Esophagus muscularis mucosa (tissue), 4 donors: Measurements from ENCODE around the gene KIZ. TPM values are rescaled to one million over a fixed set of nuclear protein-coding genes. Genes with fewer than 3 reads are reported as not detected.
A peak's percentile ranks its signal among the peaks of the same experiment; 100 is the strongest.

Experiments
- DNase-seq: peaks from one replicate; pipeline ENCODE4 v3.0.0-alpha.2; 2017; ENCODE audit errors: extremely low spot score
- H3K27ac ChIP-seq, 4 donors: fragments of 200-600 bp; sonication (generic); replicated peaks in 1 of 4; 1 replicate in 3 of 4; 2 replicates in 1 of 4; pipeline ENCODE4 v1.5.1; 2016 to 2019; ENCODE audit warnings: mild to moderate bottlenecking in 1 of 4
- H3K27me3 ChIP-seq, 4 donors: fragments of 200-600 bp; sonication (generic); one replicate each; pipeline versions ENCODE4 v1.5.1 to v1.6.0; 2016 to 2019
- H3K36me3 ChIP-seq, 4 donors: fragments of 200-600 bp; sonication (generic); one replicate each; pipeline ENCODE4 v1.5.1; 2016 to 2019
- H3K4me1 ChIP-seq, 4 donors: fragments of 200-600 bp; sonication (generic); one replicate each; pipeline ENCODE4 v1.5.1; 2016 to 2019
- H3K4me3 ChIP-seq, 4 donors: fragments of 200-600 bp; sonication (generic); 1 replicate in 2 of 4; 2 replicates in 2 of 4; pipeline ENCODE4 v1.5.1; 2016 to 2019; ENCODE audit warnings: mild to moderate bottlenecking in 4 of 4, moderate library complexity in 1 of 4
- H3K9me3 ChIP-seq, 4 donors: fragments of 200-600 bp; sonication (generic); 1 replicate in 3 of 4; 2 replicates in 1 of 4; pipeline ENCODE4 v1.5.1; 2016 to 2019
- CTCF ChIP-seq, 3 experiments: fragments of 200-600 bp in 2 of 3; fragments of 450-650 bp in 1 of 3; sonication (generic) in 2 of 3; IDR thresholded peaks; one replicate each; pipeline ENCODE4 v1.5.1; 2017 to 2019; ENCODE audit warnings: antibody characterized with exemption in 3 of 3, mild to moderate bottlenecking in 2 of 3, moderate library complexity in 1 of 3
- EP300 ChIP-seq: sonication (generic); formaldehyde crosslinking; IDR thresholded peaks from one replicate; pipeline ENCODE4 v1.6.1; 2017; ENCODE audit warnings: antibody characterized with exemption
- POLR2A ChIP-seq: fragments of 450-650 bp; IDR thresholded peaks from one replicate; pipeline ENCODE4 v1.6.1; 2017; ENCODE audit warnings: antibody characterized with exemption, moderate library complexity, mild to moderate bottlenecking, low read depth
- POLR2AphosphoS5 ChIP-seq, 2 donors: sonication (generic); formaldehyde crosslinking; IDR thresholded peaks; one replicate each; pipeline ENCODE4 v1.6.1; 2017; ENCODE audit warnings: antibody characterized with exemption in 2 of 2
- WGBS: methylation state at CpG from one replicate; pipeline ENCODE4 v1.1.5; 2018; 5-methylcytosine and 5-hydroxymethylcytosine counted together
- intact Hi-C: fragments of 100-400 bp; cut with DNase I; formaldehyde crosslinking; loops from one replicate; pipeline ENCODE4 v1.15.1; 2023
- total RNA-seq, 4 donors: library from RNA; depleted of rRNA; stranded (reverse); fragments of >200 nt; gene quantifications; one replicate each; pipeline versions ENCODE4 v1.1.0 to v1.2.1, GENCODE V29; 2016

Gene KIZ
- total RNA-seq, 4 donors from 2014 or later = 17.2 to 32.0 (median 25.6) TPM

GRCh38 chr20:21092806-21093205 lies 33.1 kb upstream of the KIZ start:
- H3K4me1 ChIP-seq = no peaks in the 10 kb centered on the region
- no peak overlapping the region for H3K27ac ChIP-seq
- H3K9me3 ChIP-seq = no peaks in the 10 kb centered on the region
- no peaks in the 10 kb centered on the region for H3K36me3 ChIP-seq
- no peak overlapping the region for H3K4me3 ChIP-seq
- H3K27me3 ChIP-seq = peaks cover 0 to 77% (median 12%) of the 10 kb centered on the region in 4 donors
- intact Hi-C loops = no loop called here
- TF ChIP-seq CTCF (IDR thresholded peaks at IDR 0.05) = no peak
- TF ChIP-seq POLR2AphosphoS5 (IDR thresholded peaks at IDR 0.05) = no peak
- no peak for TF ChIP-seq POLR2A
- TF ChIP-seq EP300 = no peak
- 70% methylated on average over 3 of the region's 3 CpGs for WGBS
- DNase-seq = peak; percentile 64

- no peaks in the 10 kb centered on the region for H3K9me3 ChIP-seq
- intact Hi-C loops = no loop called here
- H3K36me3 ChIP-seq = no peaks in the 10 kb centered on the region
- no peak overlapping the region for H3K4me3 ChIP-seq
- no peak overlapping the region for H3K27ac ChIP-seq
- DNase-seq = peak; percentile 86
- no peak for TF ChIP-seq POLR2AphosphoS5 (IDR thresholded peaks at IDR 0.05)
- no peak for TF ChIP-seq POLR2A
- no peak for TF ChIP-seq CTCF (IDR thresholded peaks at IDR 0.05)
- TF ChIP-seq EP300 = no peak
- peaks cover 0 to 88% (median 36%) of the 10 kb centered on the region in 4 donors for H3K27me3 ChIP-seq
- WGBS = 43% methylated on average over 10 of the region's 10 CpGs
- peaks cover 16 to 22% (median 19%) of the 10 kb centered on the region in 4 donors for H3K4me1 ChIP-seq
Observed at GRCh38 chr20:21096321-21097043, 29.4 kb upstream of the KIZ start.

- Histone ChIP-seq H3K36me3 (no peaks in the 10 kb centered on the region), H3K4me3 (peak overlapping the region; percentile 44 to 61 (median 46)), H3K27me3 (peaks cover 0 to 90% (median 66%) of the 10 kb centered on the region in 4 donors), H3K27ac (no peak overlapping the region), H3K4me1 (peaks cover 33 to 46% (median 43%) of the 10 kb centered on the region in 4 donors), H3K9me3 (no peaks in the 10 kb centered on the region)
- DNase-seq = peak; percentile 83
- intact Hi-C loops = no loop called here
- 6% methylated on average over 40 of the region's 46 CpGs for WGBS
- TF ChIP-seq POLR2AphosphoS5 (IDR thresholded peaks at IDR 0.05) = no peak
- TF ChIP-seq CTCF (IDR thresholded peaks at IDR 0.05) = no peak
Observed at GRCh38 chr20:21099751-21100577, 25.9 kb upstream of the KIZ start.

GRCh38 chr20:21100578-21101452 lies 25.1 kb upstream of the KIZ start:
- TF ChIP-seq EP300 (no peak), POLR2A (no peak), CTCF (IDR thresholded peaks at IDR 0.05) (no peak), POLR2AphosphoS5 (IDR thresholded peaks at IDR 0.05) (no peak)
- H3K9me3 ChIP-seq = no peaks in the 10 kb centered on the region
- peak; percentile 88 for DNase-seq
- H3K4me1 ChIP-seq = peaks cover 35 to 54% (median 52%) of the 10 kb centered on the region in 4 donors
- H3K4me3 ChIP-seq = peak overlapping the region; percentile 44 to 61 (median 46)
- H3K36me3 ChIP-seq = no peaks in the 10 kb centered on the region
- H3K27ac ChIP-seq = no peak overlapping the region
- peaks cover 0 to 98% (median 73%) of the 10 kb centered on the region in 4 donors for H3K27me3 ChIP-seq
- 4% methylated on average over 22 of the region's 64 CpGs for WGBS
- intact Hi-C loops = no loop called here
